Tibial artery (tissue), 4 donors: ENCODE results near the gene PSME1.

ENCODE experiments used
- DNase-seq, 2 donors: peaks; one replicate each; pipeline ENCODE4 v3.0.0-alpha.2; 2019
- H3K27ac ChIP-seq, 2 donors: fragments of 200-600 bp; sonication (generic) in 1 of 2; 1 replicate in 1 of 2; 2 replicates in 1 of 2; pipeline ENCODE4 v1.5.1; 2018 to 2019; ENCODE audit warnings: mild to moderate bottlenecking in 1 of 2
- H3K27me3 ChIP-seq, 2 donors: fragments of 200-600 bp; sonication (generic) in 1 of 2; one replicate each; pipeline versions ENCODE4 v1.5.1 to v1.6.0; 2016 to 2019
- H3K36me3 ChIP-seq, 3 donors: fragments of 200-600 bp; sonication (generic) in 2 of 3; one replicate each; pipeline ENCODE4 v1.5.1; 2016 to 2019; ENCODE audit warnings: mild to moderate bottlenecking in 2 of 3
- H3K4me1 ChIP-seq, 4 donors: fragments of 200-600 bp; sonication (generic) in 2 of 4; 1 replicate in 3 of 4; 2 replicates in 1 of 4; pipeline ENCODE4 v1.5.1; 2016 to 2019
- H3K4me3 ChIP-seq, 2 donors: fragments of 200-600 bp; sonication (generic) in 1 of 2; 1 replicate in 1 of 2; 2 replicates in 1 of 2; pipeline ENCODE4 v1.5.1; 2018 to 2019; ENCODE audit warnings: mild to moderate bottlenecking in 2 of 2
- H3K9me3 ChIP-seq, 3 donors: fragments of 200-600 bp; sonication (generic) in 1 of 3; one replicate each; pipeline ENCODE4 v1.5.1; 2016 to 2019
- intact Hi-C: fragments of 100-400 bp; cut with DNase I; formaldehyde crosslinking; loops from one replicate; pipeline ENCODE4 v1.15.0; 2023; ENCODE audit warnings: low total_unique reads
- TF ChIP-seq, protein P1 (sequence below), 2 experiments: fragments of 200-600 bp in 1 of 2; fragments of 450-650 bp in 1 of 2; IDR thresholded peaks; one replicate each; pipeline ENCODE4 v1.5.1; 2017 to 2019; ENCODE audit warnings: antibody characterized with exemption in 2 of 2, mild to moderate bottlenecking in 1 of 2, moderate library complexity in 1 of 2

Gene PSME1

GRCh38 chr14:24092505-24093206 lies 43.3 kb upstream of the PSME1 start:
- peaks cover 0 to 23% (median 19%) of the 10 kb centered on the region in 4 donors for H3K4me1 ChIP-seq
- peak overlapping the region; percentile 97 to 99 for H3K27ac ChIP-seq
- H3K36me3 ChIP-seq, result no peaks in the 10 kb centered on the region
- H3K9me3 ChIP-seq, result no peaks in the 10 kb centered on the region
- TF ChIP-seq, protein P1, sequence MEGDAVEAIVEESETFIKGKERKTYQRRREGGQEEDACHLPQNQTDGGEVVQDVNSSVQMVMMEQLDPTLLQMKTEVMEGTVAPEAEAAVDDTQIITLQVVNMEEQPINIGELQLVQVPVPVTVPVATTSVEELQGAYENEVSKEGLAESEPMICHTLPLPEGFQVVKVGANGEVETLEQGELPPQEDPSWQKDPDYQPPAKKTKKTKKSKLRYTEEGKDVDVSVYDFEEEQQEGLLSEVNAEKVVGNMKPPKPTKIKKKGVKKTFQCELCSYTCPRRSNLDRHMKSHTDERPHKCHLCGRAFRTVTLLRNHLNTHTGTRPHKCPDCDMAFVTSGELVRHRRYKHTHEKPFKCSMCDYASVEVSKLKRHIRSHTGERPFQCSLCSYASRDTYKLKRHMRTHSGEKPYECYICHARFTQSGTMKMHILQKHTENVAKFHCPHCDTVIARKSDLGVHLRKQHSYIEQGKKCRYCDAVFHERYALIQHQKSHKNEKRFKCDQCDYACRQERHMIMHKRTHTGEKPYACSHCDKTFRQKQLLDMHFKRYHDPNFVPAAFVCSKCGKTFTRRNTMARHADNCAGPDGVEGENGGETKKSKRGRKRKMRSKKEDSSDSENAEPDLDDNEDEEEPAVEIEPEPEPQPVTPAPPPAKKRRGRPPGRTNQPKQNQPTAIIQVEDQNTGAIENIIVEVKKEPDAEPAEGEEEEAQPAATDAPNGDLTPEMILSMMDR (IDR thresholded peaks at IDR 0.05), result no peak
- intact Hi-C loops, result loop anchor here (5.0 kb wide), 1 partner anchor 35 kb away; no protein-coding TSS in a partner anchor
- no peak overlapping the region for H3K4me3 ChIP-seq
- DNase-seq, result peak in 1 of 2 donors; percentile 54
- H3K27me3 ChIP-seq, result no peaks in the 10 kb centered on the region

GRCh38 chr14:24093207-24093900 lies 42.6 kb upstream of the PSME1 start:
- H3K4me1 ChIP-seq, result peaks cover 0 to 23% (median 19%) of the 10 kb centered on the region in 4 donors
- TF ChIP-seq, protein P1 (IDR thresholded peaks at IDR 0.05), result no peak
- H3K4me3 ChIP-seq, result peak overlapping the region; percentile 91 to 94
- no peaks in the 10 kb centered on the region for H3K27me3 ChIP-seq
- no peaks in the 10 kb centered on the region for H3K9me3 ChIP-seq
- intact Hi-C loops, result loop anchor here (5.0 kb wide), 1 partner anchor 36 kb away; no protein-coding TSS in a partner anchor
- H3K36me3 ChIP-seq, result peaks cover 0 to 5% (median 5%) of the 10 kb centered on the region in 3 donors
- DNase-seq, result no peak
- peak overlapping the region; percentile 97 to 99 for H3K27ac ChIP-seq

- Histone ChIP-seq H3K4me3 (peak within 1 kb of the TSS; percentile 91 to 94), H3K27ac (peak within 1 kb of the TSS; percentile 97 to 99), H3K27me3 (no peaks in the 10 kb centered on the region), H3K4me1 (peaks cover 0 to 23% (median 19%) of the 10 kb centered on the region in 4 donors), H3K9me3 (no peaks in the 10 kb centered on the region), H3K36me3 (peaks cover 0 to 13% (median 13%) of the 10 kb centered on the region in 3 donors)
- peak; percentile 96 to 98 for DNase-seq
- TF ChIP-seq, protein P1 (IDR thresholded peaks at IDR 0.05), result peak in 1 of 2 experiments; percentile 27
- intact Hi-C loops, result loop anchor here (5.0 kb wide), 1 partner anchor 37 kb away; no protein-coding TSS in a partner anchor
These were observed 41.8 kb upstream of the PSME1 start, which contains the start of gene PCK2 for GRCh38 chr14:24093901-24094840. Gene PCK2 (plus strand): TSS chr14:24094311. CDS start chr14:24094406, 95 bp downstream.

GRCh38 chr14:24094841-24095270 lies 41.1 kb upstream of the PSME1 start:
- Histone ChIP-seq H3K9me3 (no peaks in the 10 kb centered on the region), H3K4me1 (peaks cover 0 to 23% (median 19%) of the 10 kb centered on the region in 4 donors), H3K36me3 (peaks cover 0 to 20% (median 20%) of the 10 kb centered on the region in 3 donors), H3K4me3 (peak overlapping the region; percentile 91 to 94), H3K27me3 (no peaks in the 10 kb centered on the region), H3K27ac (peak overlapping the region; percentile 97 to 99)
- intact Hi-C loops, result loop anchor here (5.0 kb wide), 1 partner anchor 38 kb away; no protein-coding TSS in a partner anchor
- TF ChIP-seq, protein P1 (IDR thresholded peaks at IDR 0.05), result no peak
- DNase-seq, result no peak
